HG03280 (cell line): ENCODE measurements around the gene GGT6.

Experiments
- ATAC-seq: cut with Tn5 transposase; IDR thresholded peaks from one replicate; pipeline ENCODE4 v1.9.1; 2021; ENCODE audit warnings: mild to moderate bottlenecking, moderate library complexity; ENCODE audit not compliant: unreplicated experiment

Gene GGT6

GRCh38 chr17:4554441-4554996 lies 5.9 kb downstream of the GGT6 start:
- peak; percentile 16 for ATAC-seq

- no peak for ATAC-seq
Observed at GRCh38 chr17:4553669-4554068, 6.7 kb downstream of the GGT6 start.

- ATAC-seq, result no peak
Observed at GRCh38 chr17:4551796-4552525, 8.4 kb downstream of the GGT6 start.

GRCh38 chr17:4551141-4551540 lies 9.2 kb downstream of the GGT6 start:
- ATAC-seq, result no peak

GRCh38 chr17:4550534-4551039 lies 9.8 kb downstream of the GGT6 start:
- ATAC-seq, result no peak

- no peak for ATAC-seq
Observed at GRCh38 chr17:4549781-4550533, 10.4 kb downstream of the GGT6 start.

GRCh38 chr17:4548721-4549531 lies 11.5 kb downstream of the GGT6 start:
- ATAC-seq, result no peak

- ATAC-seq, result no peak
Observed at GRCh38 chr17:4548061-4548461, 12.3 kb downstream of the GGT6 start.

- ATAC-seq, result no peak
Observed at GRCh38 chr17:4547118-4547906, 13.1 kb downstream of the GGT6 start.

- no peak for ATAC-seq
Observed at GRCh38 chr17:4545217-4545951, 15.0 kb downstream of the GGT6 start.

GRCh38 chr17:4544951-4545216 lies 15.5 kb downstream of the GGT6 start:
- ATAC-seq, result no peak

GRCh38 chr17:4544135-4544950 lies 16.0 kb downstream of the GGT6 start:
- ATAC-seq, result no peak

GRCh38 chr17:4543557-4544026 lies 16.8 kb downstream of the GGT6 start:
- no peak for ATAC-seq

GRCh38 chr17:4542726-4543191 lies 17.6 kb downstream of the GGT6 start:
- ATAC-seq, result no peak

GRCh38 chr17:4542003-4542725 lies 18.2 kb downstream of the GGT6 start:
- no peak for ATAC-seq

GRCh38 chr17:4541328-4542002 lies 18.9 kb downstream of the GGT6 start:
- ATAC-seq, result no peak

GRCh38 chr17:4540687-4541327 lies 19.6 kb downstream of the GGT6 start:
- ATAC-seq, result no peak
